HG02981 (cell line): Measurements from ENCODE around the gene PYDC1.
"Not testable (repeated sequence)": the region's sequence is repeated elsewhere in the genome, so short reads cannot be mapped to it uniquely, and the experiment has no call there.

Experiments used
- ATAC-seq: cut with Tn5 transposase; IDR thresholded peaks from one replicate; pipeline ENCODE4 v1.9.1; 2021; ENCODE audit warnings: mild to moderate bottlenecking, moderate library complexity; ENCODE audit not compliant: unreplicated experiment

PYDC1 gene

GRCh38 chr16:31181102-31181830, 35.7 kb downstream of the PYDC1 start:
- ATAC-seq, result no peak

GRCh38 chr16:31179747-31180459, 37.0 kb downstream of the PYDC1 start, which contains the start of gene FUS:
TSS of gene FUS (plus strand) at chr16:31180139. CDS start at chr16:31180215, 76 bp downstream.
- peak; percentile 47 for ATAC-seq

GRCh38 chr16:31179219-31179746, 37.7 kb downstream of the PYDC1 start:
- no peak for ATAC-seq

- no peak for ATAC-seq
Observed at GRCh38 chr16:31177136-31177535, 39.8 kb downstream of the PYDC1 start.

GRCh38 chr16:31170048-31170447, 46.9 kb downstream of the PYDC1 start:
- not testable (repeated sequence) for ATAC-seq

- ATAC-seq, result no peak
Observed at GRCh38 chr16:31168848-31169247, 48.1 kb downstream of the PYDC1 start.

- ATAC-seq, result no peak
Observed at GRCh38 chr16:31167315-31167714, 49.6 kb downstream of the PYDC1 start.
